ENCODE data around the gene EXOC1L.

The EXOC1L gene

DNA sequence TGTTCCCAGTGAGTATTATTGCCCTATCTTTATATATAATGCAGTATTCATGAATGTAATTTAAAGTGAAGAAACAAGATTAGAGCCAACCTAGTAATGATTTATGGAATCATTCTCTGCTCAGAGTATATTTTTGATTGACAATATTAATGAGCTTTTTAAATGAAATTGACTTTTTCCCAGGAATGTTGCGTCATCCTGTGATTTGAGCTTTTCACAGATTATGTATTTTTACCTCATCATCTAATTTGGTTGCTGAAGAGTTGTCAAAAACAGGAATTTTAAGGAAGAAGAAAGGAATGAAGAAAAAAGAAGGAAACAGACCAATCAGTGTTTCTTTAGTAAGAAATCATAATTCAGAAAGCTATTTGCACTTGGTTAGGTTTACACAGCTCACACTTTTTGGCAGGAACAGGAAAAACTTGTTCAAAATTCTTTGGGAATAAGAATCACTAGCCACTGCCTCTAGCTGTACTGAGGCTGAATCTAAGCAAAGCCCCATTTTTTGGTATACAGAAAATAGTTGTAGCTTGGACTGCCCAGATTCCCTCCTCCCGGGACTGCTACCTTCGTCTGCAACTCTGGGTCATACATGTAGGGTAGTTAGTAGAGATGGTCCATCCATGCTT, 61.2 kb downstream of the EXOC1L start:
- DNase-seq (ENCODE audit: low read depth, low spot score), result no peak

DNA sequence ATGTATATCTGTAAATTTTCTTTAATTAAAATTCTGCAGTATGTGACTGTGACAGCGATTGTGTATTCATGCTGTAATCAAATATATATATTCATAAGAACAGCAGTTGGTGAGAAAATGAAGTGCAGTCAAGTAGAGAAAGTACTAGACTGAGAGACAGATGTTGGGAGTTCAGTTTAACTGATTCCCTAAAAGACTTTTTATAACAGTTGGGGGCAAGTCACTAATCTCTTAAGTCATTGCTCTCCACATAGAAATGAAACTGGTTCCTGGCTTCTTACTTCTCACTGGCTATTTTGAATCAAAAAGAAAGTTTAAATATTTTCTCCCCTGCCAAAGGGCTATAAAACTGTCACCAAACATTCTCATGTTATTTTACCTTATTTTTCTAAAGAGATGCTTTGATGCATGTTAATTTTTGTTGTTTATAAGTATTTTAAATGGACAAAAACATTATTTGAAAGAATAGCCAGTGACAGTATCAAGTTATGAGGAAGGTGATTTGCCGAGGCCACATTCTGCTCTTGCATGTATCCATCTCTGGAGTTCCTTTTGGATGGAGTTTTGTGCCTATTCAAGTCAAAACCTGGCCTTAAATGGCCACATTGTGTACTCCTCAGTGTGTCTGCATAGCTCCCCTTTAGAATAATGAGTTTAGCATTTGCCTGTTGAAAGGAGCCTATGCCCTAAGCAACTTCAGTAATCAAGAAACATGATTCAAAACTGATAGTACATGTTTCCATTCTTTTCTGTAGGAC, 64.7 kb downstream of the EXOC1L start:
- no peak for DNase-seq (ENCODE audit: low read depth, low spot score)

DNA sequence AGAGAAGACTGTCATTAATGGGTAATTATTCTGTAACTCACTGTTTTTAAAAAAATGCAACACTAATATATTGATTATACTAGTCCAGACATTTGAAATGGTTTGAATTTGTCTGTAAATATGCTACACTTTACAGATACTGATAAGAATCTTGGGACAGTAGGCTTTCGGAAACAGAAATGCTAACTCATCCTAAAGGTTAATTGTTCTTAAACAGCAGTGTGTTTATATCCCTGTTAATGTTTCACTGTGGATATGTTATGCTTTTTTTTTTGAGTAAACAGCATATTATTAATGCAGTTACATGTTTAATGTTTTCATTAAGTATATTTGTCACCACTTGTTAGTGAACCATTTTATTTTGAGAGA, 65.2 kb downstream of the EXOC1L start:
- no peak for DNase-seq (ENCODE audit: low read depth, low spot score)

Measured in smooth muscle cell of the brain vasculature (primary cell).